Skeletal muscle cell (primary cell): ENCODE results near the gene LINGO3.
A peak's percentile ranks its signal among the peaks of the same experiment; 100 is the strongest.
"Not testable (repeated sequence)": the region's sequence is repeated elsewhere in the genome, so short reads cannot be mapped to it uniquely, and the experiment has no call there.

Experiments
- DNase-seq: peaks from one replicate; pipeline ENCODE4 v3.0.0-alpha.2; 2010; ENCODE audit warnings: low read depth
- H3K4me3 ChIP-seq: 2 replicates; pipeline ENCODE4 v1.5.1; 2011; ENCODE audit warnings: low read depth, mild to moderate bottlenecking, control low read depth, low read length, moderate library complexity

The LINGO3 gene

DNA sequence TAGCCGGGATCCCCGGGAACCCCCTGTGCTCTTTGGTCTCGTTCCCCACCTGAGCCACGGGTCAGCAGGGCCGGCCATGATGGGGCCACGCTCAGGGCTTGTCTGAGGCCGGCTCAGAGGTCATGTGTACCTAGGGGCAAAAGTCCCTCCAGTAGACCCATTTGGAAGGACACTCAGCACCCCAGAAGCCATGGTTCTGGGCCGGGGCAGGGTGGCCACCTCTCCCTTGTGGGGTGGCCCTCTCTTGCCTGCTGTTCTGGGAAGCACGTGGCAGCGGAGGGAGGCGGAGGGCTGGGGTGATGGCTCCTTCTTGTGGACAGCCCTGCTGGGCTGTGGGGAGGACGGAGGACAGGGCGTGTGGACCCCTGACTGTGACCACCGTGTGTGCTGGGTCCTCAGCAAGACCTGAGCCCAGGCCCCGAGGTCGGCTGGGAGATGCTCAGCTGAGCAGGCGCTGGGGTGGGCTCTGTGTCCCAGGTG is 19.6 kb downstream of the LINGO3 start:
- DNase-seq: no peak
- H3K4me3 ChIP-seq: no peak overlapping the region

DNA sequence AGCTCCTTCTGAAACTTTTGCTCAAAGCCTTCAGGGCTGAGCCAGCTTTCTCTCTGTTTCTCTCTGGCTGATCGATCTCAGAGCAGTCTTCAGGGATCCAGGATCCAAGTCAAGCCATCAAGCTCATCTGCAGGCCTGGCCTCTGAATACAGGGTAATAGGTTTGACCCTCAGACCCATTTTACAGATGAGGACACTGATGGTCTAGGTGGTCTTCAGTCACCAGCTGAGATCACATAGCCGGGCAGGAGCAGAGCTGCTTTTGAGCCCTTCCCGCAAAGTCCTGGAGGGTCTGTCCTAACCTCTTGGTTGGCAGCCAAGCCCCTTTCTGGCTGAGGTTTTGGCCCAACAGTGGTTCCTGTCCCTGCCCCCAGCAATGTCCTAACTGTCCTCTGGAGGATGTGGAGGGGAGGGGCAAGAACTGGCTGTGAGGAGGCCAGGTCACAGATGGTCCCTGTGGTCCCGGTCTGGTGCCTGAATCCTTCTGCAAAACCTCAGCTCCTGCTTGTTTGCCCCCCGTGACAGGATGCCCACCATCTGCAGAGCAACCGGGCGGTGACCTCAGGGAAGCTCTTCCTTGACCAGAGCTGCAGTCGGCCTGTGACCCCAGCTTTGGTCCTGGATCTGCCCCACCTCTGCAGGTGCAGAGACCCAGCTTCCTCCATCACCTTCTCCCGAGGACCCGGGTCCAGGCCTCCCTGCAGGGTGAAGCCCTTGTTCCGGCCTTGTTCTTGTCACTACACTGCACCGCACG is 20.2 kb downstream of the LINGO3 start:
- DNase-seq: no peak
- H3K4me3 ChIP-seq: no peak overlapping the region

DNA sequence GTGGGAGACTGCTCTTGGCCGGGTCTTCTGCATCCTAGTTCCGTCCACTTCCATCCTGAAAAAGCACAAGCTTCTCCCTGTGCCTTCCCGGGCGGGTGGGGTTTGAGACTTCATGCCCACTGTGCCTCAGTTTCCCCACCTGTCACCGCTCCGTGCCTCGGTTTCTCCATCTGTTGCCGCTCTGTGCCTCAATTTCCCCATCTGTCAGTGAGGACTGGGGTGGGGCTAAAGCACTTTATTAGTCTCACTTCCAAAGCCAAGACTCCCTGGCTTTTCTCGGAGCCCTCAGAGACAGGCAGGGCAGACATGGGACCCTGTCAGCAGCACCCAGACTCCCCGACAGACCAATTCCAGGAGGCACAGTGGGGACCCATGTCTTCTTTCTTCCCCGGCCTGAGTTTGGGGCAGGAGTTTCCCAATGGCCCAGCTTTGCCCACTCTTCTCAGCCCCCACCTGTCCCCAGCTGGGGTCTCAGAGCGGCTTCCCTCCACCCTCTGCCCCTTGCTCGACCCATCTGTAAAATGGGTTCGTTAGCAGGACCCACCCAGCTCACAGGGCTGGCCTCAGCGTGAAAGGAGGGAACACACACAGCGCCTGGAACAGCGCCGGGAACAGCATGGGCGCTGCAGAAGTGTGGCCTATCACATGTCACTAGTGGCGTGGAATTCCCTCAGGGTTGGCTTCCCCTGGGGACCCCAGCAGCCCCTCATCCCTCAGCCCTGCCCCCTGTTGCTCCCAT is 21.4 kb downstream of the LINGO3 start:
- no peak overlapping the region for H3K4me3 ChIP-seq
- no peak for DNase-seq

DNA sequence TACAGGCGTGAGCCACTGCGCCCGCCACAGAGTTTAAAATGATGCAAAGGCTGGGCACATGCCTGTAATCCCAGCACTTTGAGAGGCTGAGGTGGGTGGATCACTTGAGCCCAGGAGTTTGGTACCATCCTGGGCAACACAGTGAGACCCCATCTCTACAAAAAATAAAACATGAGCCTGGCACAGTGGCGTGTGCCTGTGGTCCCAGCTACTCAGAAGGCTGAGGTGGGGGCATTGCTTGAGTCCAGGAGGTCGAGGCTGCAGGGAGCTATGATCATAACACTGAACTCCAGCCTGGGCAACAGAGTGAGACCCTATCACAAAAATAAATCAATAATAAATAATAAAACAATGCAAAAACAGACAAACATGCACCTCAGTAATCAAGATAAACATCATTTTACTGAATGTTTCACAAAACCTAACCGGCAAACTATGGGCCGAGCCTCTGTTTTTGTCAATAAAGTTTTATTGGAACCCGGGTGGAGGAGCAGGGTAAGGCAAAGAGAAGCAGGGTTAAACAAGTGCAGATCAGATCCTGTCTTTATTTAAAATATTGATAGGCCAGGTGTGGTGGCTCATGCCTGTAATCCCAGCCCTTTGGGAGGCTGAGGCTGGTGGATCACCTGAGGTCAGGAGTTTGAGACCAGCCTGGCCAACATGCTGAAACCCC is 24.0 kb downstream of the LINGO3 start:
- H3K4me3 ChIP-seq: no peak overlapping the region
- DNase-seq: no peak

DNA sequence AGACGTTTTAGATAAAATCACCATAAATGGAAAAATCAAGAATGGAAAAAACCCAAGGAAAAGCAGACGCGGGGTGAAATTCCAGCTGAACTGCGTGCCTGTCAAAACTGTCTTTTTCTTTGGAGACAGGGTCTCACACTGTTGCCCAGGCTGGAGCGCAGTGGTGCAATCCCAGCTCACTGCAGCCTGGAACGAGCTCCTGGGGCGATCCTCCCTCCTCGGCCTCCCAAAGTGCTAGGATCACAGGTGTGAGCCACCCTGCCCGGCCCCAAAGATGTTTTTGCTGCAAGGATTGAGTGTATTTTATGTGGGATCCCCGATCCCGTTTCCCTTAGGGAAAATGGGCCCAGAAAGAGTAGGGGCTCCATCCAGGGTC is 25.1 kb downstream of the LINGO3 start:
- no peak overlapping the region for H3K4me3 ChIP-seq
- no peak for DNase-seq

DNA sequence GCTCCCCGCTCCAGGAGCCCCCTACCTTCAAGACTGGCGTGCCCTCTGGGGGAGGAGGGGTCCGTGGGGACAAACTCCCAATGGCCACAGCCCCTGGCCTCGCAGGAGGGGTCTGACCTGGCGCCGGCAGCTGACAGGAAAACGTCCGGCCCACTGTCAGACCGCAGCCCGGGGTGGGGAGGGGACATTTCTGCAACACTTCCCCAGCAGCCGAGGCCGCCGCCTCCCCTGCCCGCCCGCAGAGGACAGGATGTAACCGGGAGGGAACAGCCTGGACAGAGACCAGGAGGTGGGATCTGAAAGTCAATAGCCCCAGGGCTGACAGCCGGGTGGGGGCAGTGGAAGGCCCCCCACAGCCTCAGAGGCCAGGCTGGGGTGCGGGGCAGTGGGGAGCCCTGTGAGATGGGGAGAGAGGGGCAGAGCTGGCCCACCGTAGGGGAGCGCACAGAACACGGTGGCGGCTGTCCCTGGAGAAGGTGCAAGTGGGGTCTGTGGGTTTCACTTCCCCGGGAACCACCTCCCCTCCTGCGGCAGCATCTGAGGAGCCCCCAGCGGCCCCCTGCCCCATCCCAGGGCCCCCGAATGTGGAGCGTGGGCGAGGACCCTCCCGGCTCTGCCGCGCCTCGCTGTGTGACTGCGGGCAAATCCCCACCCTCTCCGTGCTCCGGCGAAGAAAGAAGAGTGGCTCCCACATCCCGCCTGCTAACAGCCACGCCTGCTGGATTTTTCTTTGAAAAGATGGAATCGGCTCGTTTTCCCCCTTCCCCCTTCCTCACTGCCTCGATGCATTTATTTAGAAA is 25.7 kb downstream of the LINGO3 start, which contains the start of gene PEAK3:
TSS of gene PEAK3 (minus strand) at position 114 of the 800 bp plus-strand sequence. CDS start 1,244 bp downstream, outside the sequence.
- H3K4me3 ChIP-seq: peak within 1 kb of the TSS; percentile 34
- no peak for DNase-seq

DNA sequence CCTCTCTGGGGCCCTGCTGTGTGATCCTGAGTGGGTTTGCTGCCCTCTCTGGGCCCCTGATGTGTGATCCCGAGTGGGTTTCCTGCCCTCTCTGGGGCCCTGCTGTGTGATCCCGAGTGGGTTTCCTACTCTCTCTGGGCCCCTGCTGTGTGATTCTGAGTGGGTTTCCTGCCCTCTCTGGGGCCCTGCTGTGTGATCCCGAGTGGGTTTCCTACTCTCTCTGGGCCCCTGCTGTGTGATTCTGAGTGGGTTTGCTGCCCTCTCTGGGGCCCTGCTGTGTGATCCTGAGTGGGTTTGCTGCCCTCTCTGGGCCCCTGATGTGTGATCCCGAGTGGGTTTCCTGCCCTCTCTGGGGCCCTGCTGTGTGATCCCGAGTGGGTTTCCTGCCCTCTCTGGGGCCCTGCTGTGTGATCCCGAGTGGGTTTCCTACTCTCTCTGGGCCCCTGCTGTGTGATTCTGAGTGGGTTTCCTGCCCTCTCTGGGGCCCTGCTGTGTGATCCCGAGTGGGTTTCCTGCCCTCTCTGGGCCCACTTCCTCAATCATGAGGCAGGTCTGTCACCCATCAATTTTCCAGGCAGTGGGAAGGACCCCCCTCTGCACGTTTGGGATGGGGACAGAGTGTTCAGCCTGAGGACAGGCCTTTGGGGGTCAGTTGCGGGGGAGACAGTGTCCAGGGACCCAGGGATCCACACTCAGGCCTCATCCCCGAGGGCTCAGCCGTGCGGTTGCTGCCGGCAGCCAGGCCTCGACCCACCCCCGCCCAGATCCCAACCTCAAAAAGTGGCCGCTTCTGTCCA is 26.5 kb downstream of the LINGO3 start:
- peak overlapping the region; percentile 34 for H3K4me3 ChIP-seq
- DNase-seq: not testable (repeated sequence)

DNA sequence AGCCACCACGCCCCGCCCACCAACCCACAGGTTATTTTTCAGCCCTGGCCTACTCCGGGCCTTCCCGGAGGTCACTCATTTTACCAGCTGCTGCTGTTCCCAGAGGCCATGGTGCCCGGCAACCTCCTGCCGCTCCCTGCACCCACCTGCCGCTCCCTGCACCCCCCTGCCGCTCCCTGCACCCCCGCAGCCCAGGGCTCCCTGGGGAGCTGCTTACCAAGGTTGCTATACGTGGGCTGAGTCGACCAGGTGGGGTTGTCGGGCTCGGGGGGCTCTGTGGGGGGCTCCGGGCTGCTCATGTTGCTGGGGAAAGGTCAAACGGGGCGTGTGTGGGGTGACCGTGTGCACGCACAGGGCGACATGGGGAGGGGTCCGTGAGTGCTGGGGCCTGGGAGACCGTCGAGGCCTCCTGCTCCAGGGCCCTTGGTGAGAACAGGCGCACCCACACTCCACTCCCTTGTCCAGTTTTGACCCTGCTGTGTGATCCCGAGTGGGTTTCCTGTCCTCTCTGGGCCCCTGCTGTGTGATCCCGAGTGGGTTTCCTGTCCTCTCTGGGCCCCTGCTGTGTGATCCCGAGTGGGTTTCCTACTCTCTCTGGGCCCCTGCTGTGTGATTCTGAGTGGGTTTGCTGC is 27.2 kb downstream of the LINGO3 start:
- no peak overlapping the region for H3K4me3 ChIP-seq
- no peak for DNase-seq

DNA sequence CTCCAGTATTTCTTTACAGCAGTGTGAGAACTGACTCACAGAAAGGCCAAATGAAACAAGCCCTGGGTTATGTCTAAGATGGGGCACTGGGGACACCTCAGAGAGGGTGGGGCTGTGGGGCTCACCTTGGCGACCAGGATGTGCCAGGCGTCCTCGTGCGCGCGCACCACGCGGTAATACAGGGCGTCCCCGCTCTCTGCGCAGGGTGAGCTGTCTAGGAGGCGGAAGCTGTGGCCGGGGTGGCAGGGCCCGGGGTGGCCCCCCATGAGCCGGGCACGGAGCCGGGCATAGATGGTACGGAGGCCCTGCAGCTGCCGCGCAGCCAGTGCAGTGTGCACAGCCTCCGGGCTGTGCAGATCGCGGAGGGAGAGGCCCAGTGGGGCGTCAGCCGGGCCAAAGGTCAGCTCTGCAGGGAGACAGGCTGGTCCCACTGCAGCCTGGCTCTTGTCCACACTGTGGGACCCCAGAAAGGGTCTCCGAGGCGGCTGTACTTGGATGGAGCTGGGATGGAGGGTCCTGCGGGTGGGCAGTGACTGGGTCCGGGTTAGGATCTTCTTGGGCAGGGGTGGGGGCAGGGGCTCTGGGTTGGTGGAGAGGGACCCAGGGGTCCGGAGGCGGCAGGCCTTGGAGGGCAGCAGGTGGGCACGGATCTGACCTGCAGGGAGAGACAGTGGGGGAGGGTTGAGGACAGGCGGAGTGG is 29.3 kb downstream of the LINGO3 start:
- no peak overlapping the region for H3K4me3 ChIP-seq
- DNase-seq: no peak

DNA sequence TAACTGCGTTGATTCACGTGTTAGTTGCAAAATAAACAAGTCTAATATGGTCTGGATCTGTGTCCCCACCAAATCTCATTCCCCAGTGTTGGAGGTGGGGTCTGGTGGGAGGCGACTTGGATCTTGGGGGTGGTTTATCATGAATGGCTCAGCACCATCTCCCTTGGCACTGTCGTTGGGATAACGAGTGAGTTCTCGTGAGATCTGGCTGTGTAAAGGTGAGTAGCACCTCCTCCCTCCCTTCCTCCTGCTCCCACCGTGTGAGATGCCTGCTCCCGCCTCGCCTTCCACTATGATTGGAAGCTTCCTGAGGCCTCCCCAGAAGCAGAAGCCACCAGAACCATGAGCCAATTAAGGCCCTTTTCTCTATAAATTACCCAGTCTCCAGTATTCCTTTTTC is 30.8 kb downstream of the LINGO3 start:
- no peak for DNase-seq
- H3K4me3 ChIP-seq: no peak overlapping the region

DNA sequence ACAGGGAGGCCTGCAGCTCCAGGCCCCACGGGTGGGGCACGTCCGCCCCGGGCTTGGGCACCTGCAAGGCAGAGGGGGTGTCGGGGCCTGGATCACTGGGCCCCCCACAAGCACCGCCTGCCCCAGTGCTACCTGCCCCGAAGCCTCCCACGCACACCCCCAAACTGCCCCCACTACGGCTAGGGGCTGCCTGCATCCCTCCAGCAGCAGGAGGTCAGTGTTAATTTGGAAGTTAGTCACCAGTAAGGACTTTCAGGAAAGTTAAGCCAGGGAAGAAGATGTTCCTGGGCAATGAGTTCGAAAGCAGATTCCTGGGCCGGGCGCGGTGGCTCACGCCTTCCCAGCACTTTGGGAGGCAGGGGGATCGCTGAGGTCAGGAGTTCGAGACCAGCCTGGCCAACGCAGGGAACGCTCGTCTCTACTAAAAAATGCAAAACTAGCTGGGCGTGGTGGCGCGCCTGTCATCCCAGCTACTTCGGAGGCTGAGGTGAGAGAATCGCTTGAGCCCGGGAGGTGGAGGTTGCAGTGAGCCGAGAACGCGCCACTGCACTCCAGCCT is 31.4 kb downstream of the LINGO3 start:
- no peak overlapping the region for H3K4me3 ChIP-seq
- no peak for DNase-seq

DNA sequence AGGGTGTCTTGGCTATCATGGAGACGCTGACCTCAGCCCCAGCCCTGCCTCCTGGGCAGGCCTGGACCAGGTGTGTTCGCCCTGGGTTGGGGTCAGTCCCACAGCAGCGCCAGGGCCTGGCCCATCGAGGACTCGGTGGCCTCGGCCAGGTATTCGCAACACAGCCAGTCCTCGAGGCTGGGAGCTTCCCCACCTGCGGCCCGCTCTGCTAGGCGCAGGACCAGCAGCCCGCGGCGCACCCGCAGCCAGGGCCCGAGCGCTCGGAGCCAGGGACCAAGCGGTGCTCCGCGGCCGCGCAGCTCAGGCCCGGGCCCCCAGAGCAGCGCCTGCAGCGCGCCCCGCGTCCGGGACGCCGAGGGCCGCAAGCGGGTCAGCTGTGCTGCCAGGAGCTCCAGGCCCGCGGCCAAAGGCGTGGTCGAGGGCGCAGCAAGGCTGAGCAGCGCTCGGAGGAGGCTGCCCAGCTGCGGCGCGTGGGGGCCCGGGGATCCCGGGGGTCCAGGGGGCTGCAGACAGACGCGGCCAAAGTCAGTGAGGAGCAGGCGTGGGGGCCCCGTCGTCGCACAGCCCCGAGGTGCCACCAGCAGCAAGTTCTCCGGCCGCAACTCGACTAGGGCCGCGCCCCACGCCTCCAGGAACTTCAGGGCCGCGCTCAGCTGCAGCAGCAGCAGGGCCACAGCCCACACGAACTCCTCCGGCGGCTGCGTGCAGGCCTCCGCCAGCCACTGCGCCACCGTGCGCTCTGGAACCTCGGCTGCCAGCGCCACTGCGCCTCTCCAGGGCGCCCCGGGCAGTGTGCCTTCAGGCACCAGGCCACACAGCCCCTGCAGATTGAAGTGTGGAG is 32.1 kb downstream of the LINGO3 start:
- H3K4me3 ChIP-seq: no peak overlapping the region

DNA sequence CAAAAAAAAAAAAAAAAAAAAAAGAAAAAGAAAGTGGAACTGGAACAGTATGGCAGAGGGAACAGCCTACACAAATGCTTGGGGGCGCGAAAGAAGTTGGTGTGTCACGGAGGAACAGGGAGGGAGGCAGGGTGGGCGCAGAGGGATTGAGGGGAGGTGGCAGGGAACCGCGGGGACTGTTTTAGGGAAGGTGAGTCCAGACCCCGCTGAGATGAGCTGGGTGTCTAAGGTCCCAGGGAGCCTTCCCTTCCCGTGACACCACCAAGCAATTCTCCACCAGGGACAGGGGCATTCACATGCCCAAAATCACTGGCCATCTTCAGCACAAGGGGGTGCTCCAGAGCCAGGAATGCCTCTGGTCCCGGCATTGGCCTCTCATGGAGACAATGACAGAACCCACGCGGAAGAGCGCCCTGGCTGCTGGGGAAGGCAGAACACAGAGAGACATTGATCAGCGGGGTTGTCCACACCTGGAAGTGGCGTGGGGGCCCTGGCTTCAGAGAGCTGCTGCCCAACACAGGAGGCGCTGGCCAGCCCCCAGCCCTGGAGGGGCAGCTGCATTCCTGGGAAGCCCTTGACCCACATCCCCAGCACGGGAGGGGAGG is 32.9 kb downstream of the LINGO3 start:
- no peak for DNase-seq
- no peak overlapping the region for H3K4me3 ChIP-seq

More for the DNA sequence above, 32.1 kb downstream of the LINGO3 start:
- no peak for DNase-seq

DNA sequence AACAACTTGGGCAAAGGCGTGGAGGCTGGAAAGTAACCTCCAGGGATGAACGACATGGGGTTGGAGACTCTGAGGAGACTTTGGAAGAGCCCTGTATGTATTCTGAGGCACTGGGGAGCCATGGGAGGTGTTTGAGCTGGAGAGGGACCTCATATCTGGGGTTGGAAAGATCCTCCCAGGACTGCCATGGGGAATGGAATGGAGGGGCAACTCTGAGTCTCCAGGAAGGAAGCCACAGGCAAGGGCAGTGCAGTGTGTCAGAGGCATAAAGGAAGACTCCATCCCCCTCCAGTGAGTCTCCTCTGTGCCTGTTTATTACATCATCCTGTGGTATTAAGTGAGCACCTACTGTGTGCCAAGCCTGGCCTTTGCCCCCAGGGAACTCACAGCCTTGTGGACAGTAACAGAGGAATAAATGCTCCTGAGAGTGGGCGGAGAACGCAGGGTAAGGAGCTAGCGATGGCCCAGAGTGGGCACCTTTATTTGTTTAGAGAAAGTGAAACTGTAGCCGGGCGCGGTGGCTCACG is 33.7 kb downstream of the LINGO3 start:
- no peak overlapping the region for H3K4me3 ChIP-seq
- no peak for DNase-seq

DNA sequence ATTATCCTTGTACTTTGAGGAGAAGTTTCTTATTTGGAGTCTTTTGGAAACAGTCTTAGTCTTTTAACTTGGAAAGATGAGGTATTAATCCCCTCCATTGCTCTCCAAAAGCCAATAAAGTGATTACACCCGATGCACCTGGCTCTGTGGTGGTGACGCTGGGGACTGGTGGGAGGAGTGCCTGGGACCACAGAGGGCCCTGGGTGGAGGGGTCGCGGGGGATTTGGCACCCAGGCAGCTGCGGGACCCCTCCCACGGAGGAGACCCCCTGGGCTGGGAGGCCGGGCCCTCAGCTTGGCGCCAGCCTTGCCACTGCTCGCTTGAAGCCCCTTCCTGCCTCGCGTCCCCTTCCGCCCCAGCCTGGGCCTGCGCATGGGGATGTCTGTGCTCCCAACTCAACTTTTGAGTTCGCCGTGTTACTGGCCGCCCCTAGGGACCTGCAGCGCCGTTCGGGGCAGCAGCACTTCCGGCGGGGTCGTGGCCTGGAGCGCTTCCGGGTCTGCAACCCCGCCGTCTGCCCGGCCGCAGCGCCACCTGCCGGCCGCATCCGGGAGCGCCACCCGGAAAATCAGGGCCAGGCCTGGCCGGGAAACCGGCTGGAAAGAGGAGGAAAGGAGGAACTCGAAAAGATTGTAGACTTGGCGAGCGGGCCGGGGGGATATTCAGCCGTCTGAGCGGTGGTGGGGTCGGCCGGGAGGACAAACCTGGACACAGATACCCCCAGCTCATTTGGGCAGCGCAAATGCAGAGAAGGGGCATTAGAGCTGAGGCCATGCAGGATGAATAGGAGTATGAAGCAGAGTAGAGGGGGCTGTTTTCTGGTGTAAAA is 34.4 kb downstream of the LINGO3 start:
- DNase-seq: no peak
- H3K4me3 ChIP-seq: peak overlapping the region; percentile 30
